Fibroblast of pulmonary artery (primary cell): ENCODE data around the gene ANKFY1.

ENCODE experiments used
- DNase-seq: peaks from one replicate; pipeline ENCODE4 v3.0.0-alpha.2; 2010; ENCODE audit warnings: low read depth
- H3K4me3 ChIP-seq: replicated peaks from 2 replicates; pipeline ENCODE4 v1.5.1; 2011; ENCODE audit warnings: low read depth, mild to moderate bottlenecking, control low read depth, low read length, moderate library complexity
- TF ChIP-seq, protein P1 (sequence below): IDR thresholded peaks from 2 replicates; pipeline ENCODE4 v1.5.1; 2011; ENCODE audit warnings: mild to moderate bottlenecking, control low read depth, low read length, inconsistent platforms; ENCODE audit errors: missing control alignments

ANKFY1 gene

DNA sequence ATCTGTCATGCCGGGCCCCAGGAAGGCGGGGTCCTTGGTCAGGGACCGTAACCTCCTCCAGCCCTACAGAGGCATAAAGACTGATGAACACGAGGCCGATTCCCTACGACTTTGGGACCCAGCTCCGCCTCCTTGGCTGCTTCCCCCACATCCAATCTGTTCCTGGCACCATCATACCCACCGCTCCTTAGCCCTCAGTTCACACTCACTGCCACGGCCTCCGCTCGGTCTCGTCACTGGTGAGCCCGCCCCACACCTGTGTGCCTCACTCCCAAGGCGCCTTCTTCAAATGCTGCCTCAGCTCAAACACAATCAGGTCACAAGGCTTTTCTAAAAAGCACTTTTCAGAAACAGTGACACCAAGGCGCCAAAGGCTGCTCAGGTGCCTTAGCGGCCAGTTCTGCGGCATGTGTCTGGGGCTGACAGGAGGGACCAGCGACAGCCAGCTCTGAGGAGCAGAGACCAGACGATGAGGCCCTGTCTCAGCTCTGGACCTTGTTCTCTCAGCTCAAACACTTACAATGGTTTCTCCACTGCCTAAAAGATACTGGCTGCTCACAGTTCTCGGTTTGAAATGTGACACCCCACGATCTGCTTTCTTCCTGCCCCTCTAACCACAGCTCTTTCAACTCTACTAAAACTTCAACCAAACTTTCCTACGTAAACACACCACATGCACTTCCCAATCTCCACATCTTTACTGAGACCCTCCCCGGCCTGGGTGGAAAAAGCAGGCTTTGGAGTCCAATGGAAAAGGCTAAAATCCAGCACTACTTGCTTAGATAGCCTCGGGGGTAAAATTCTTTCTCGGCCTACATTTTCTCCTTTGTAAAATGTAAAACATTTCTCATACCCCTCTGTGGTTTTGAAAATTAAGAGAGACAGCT is 87.6 kb downstream of the ANKFY1 start:
- no peak for DNase-seq

DNA sequence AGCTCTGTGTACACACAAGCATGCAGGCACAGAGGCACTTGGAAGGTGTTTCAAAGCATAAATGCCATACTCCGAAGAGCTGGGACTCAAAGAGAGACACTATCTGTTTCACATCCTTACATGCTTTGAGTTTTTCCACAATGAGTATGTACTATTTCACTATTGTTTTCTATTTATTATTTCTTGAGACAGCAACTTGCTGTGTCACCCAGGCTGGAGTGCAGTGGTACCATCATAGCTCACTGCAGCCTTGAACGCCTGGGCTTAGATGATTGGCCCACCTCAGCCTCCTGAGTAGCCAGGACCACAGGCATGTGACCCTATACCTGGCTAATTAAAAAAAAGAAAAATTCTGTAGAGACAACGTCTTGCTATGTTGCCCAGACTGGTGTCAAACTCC is 89.2 kb downstream of the ANKFY1 start:
- no peak for DNase-seq
- no peak overlapping the region for H3K4me3 ChIP-seq
- TF ChIP-seq, protein P1, sequence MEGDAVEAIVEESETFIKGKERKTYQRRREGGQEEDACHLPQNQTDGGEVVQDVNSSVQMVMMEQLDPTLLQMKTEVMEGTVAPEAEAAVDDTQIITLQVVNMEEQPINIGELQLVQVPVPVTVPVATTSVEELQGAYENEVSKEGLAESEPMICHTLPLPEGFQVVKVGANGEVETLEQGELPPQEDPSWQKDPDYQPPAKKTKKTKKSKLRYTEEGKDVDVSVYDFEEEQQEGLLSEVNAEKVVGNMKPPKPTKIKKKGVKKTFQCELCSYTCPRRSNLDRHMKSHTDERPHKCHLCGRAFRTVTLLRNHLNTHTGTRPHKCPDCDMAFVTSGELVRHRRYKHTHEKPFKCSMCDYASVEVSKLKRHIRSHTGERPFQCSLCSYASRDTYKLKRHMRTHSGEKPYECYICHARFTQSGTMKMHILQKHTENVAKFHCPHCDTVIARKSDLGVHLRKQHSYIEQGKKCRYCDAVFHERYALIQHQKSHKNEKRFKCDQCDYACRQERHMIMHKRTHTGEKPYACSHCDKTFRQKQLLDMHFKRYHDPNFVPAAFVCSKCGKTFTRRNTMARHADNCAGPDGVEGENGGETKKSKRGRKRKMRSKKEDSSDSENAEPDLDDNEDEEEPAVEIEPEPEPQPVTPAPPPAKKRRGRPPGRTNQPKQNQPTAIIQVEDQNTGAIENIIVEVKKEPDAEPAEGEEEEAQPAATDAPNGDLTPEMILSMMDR = no peak

More for the DNA sequence above, 87.6 kb downstream of the ANKFY1 start:
- TF ChIP-seq, protein P1 = no peak
- no peak overlapping the region for H3K4me3 ChIP-seq

DNA sequence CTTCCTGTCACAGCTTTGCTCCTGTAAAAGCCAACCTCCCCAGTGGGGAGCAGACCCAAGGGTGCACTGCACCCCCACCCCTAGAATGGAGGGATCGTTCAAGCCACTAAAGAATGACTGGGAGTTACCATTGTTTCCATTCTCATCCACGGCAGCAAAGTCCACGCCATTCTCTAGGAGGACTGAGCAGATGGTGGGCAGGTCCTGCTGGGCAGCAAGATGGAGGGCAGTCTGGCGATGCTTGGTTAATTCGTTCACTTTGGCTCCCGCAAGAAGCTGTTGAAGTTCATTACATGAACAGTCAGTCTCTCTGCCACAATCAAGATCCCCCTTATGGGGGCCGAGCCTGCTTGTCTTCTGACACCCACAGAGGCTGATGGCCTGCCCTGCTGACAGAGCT is 90.0 kb downstream of the ANKFY1 start:
- DNase-seq = no peak
- TF ChIP-seq, protein P1 = no peak
- no peak overlapping the region for H3K4me3 ChIP-seq

DNA sequence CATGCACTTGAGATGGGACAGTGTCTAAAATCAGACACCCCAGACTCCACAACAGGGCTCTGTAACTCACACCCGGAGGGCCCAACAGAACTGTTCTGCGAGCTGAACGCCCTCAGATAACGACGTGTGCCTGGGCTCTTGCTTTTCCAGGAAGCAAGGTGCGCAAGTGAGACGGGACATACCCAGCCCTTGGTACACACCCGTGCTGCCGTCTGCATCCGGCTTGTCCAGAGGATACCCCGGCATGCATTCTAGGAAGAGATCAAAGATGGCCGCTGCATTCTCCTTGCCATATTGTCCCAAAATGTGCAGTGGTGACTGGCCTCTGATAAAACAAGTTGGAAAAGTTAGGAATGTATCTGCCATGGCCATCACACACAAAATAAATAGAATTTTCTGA is 91.4 kb downstream of the ANKFY1 start:
- H3K4me3 ChIP-seq = no peak overlapping the region
- TF ChIP-seq, protein P1 = no peak
- DNase-seq = no peak

DNA sequence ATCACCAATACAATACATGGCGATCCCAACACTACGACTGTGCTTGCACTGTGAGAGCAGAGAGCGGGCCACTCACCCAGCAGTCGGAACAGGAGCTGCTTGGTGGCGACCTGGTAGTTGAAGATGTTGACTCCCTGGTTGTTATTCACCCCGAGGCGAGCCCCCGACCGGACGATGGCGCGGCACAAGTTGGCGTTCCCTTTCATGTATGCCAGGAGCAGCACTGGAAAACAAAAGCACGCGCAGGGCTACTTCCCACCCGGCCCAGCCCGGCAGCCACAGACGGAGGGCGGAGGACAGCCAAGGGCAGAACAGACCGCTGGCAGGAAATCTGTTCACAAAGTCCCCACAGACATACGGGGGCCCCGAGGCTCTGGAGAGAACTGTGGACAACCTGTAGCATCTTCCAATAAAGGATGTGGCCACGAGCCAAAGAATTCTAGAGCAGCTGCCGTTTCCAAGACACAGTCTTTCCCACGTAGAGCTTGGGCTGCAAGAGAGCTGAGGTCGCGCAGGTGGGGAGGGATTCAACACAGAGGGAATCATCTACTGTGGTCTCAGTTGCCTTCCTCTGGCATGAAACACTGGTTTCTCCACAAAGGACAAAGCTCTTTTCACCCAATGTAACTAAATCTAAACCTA is 93.0 kb downstream of the ANKFY1 start:
- DNase-seq = no peak
- TF ChIP-seq, protein P1 = no peak

DNA sequence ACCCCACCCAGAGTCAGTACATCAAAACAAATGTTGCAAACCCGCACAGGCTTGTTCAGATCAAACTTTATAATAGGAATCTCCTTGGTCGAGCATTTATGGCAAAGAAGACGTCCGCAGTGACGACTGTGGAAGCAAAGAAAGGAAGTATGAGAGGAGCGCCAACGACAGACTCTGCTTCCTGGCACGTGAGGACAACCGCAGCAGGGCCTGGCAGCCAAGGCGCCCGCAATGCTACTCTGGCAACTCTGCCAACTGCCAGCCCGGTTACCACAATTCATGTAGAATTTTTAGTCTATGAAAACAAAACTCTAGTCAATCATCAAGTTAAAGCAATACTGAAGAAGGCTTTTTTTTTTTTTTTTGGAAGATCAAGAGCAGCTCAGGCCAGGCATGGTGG is 96.0 kb downstream of the ANKFY1 start:
- TF ChIP-seq, protein P1 = no peak
- DNase-seq = no peak
- no peak overlapping the region for H3K4me3 ChIP-seq

More for the DNA sequence above, 93.0 kb downstream of the ANKFY1 start:
- no peak overlapping the region for H3K4me3 ChIP-seq
